OCI-LY7 (cell line): Measurements from ENCODE around the gene MT2A. TPM values are rescaled to one million over a fixed set of nuclear protein-coding genes. Genes with fewer than 3 reads are reported as not detected.

Source experiments
- BruUV-seq: library from RNA; stranded (reverse); fragments of 400-500 nt; replicated peaks from 2 replicates; lab custom pipeline; 2021; lab: Mats Ljungman, UMichigan
- CTCF ChIA-PET: fragments of 300-600 bp; sonication (Branson Sonifier 250); formaldehyde crosslinking; loops from one replicate; lab custom pipeline; 2022; ENCODE audit warnings: antibody characterized with exemption; ENCODE audit not compliant: unreplicated experiment; lab: Charles Lee
- POLR2A ChIA-PET: fragments of 300-600 bp; sonication (Branson Sonifier 250); formaldehyde crosslinking; loops from one replicate; lab custom pipeline; 2022; ENCODE audit warnings: antibody characterized with exemption; lab: Charles Lee
- DNase-seq: peaks from one replicate; pipeline ENCODE4 v3.0.0-alpha.2; 2015; ENCODE audit warnings: low spot score
- H2AFZ ChIP-seq: fragments of 200-600 bp; sonication (generic), shearing (Covaris generic); 2 replicates; pipeline ENCODE4 v1.6.1; 2014; ENCODE audit warnings: mild to moderate bottlenecking, antibody characterized with exemption, low read length, moderate library complexity
- H3K27ac ChIP-seq: fragments of 200-600 bp; sonication (generic); 2 replicates; pipeline ENCODE4 v1.5.1; 2014; ENCODE audit warnings: mixed run types, low read depth, mild to moderate bottlenecking, moderate library complexity, low read length, inconsistent platforms; ENCODE audit not compliant: poor library complexity, severe bottlenecking
- H3K36me3 ChIP-seq: fragments of 200-600 bp; sonication (generic); 2 replicates; pipeline ENCODE4 v1.6.1; 2014; ENCODE audit warnings: mild to moderate bottlenecking, antibody characterized with exemption, low read length, moderate library complexity, mixed read lengths; ENCODE audit not compliant: insufficient read depth
- H3K4me1 ChIP-seq: fragments of 200-600 bp; sonication (generic); 2 replicates; pipeline ENCODE4 v1.5.1; 2014; ENCODE audit warnings: mild to moderate bottlenecking, low read length; ENCODE audit not compliant: insufficient read depth, poor library complexity, severe bottlenecking
- H3K4me2 ChIP-seq: fragments of 200-600 bp; sonication (generic); 2 replicates; pipeline ENCODE4 v1.6.1; 2014; ENCODE audit warnings: mild to moderate bottlenecking, low read length
- H3K4me3 ChIP-seq: fragments of 200-600 bp; sonication (generic); 2 replicates; pipeline ENCODE4 v1.5.1; 2014; ENCODE audit warnings: mild to moderate bottlenecking, low read depth, low read length; ENCODE audit not compliant: poor library complexity, severe bottlenecking
- H3K79me2 ChIP-seq: fragments of 200-600 bp; sonication (generic); 2 replicates; pipeline ENCODE4 v1.6.1; 2016; ENCODE audit warnings: low read depth, mild to moderate bottlenecking, low read length, moderate library complexity, mixed read lengths; ENCODE audit not compliant: insufficient read depth
- H3K9me2 ChIP-seq: fragments of 200-600 bp; sonication (generic); 2 replicates; pipeline ENCODE4 v1.6.1; 2016; ENCODE audit warnings: mild to moderate bottlenecking, low read length, mixed read lengths; ENCODE audit not compliant: insufficient read depth
- H3K9me3 ChIP-seq: fragments of 200-600 bp; sonication (generic); 2 replicates; pipeline ENCODE4 v1.6.1; 2014; ENCODE audit warnings: mild to moderate bottlenecking, mixed run types, low read length, mixed read lengths
- H4K20me1 ChIP-seq: fragments of 200-600 bp; sonication (generic); 2 replicates; pipeline ENCODE4 v1.6.1; 2014; ENCODE audit warnings: mild to moderate bottlenecking, antibody characterized with exemption, low read length, moderate library complexity, mixed read lengths; ENCODE audit not compliant: insufficient read depth
- EZH2phosphoT487 ChIP-seq: fragments of 200-600 bp; sonication (generic); IDR thresholded peaks from 2 replicates; pipeline ENCODE4 v1.6.1; 2018; ENCODE audit warnings: low read depth, borderline replicate concordance, mild to moderate bottlenecking, mixed run types, antibody characterized with exemption, low read length, moderate library complexity, mixed read lengths
- intact Hi-C: fragments of 100-400 bp; cut with micrococcal nuclease; formaldehyde crosslinking; loops from one replicate; pipeline ENCODE4 v1.10.0; 2022; ENCODE audit not compliant: unreplicated experiment
- total RNA-seq, 2 experiments: library from RNA; depleted of rRNA in 1 of 2; stranded (reverse); fragments of >200 nt in 1 of 2; shearing (Covaris generic) in 1 of 2; gene quantifications; 2 replicates each; pipeline ENCODE4 v1.2.3, GENCODE V29; 2014 to 2022
- TF ChIP-seq, protein P1 (sequence below): fragments of 200-600 bp; sonication (generic); conservative IDR thresholded peaks from 2 replicates; pipeline ENCODE4 v1.5.1; 2014; ENCODE audit warnings: mild to moderate bottlenecking, antibody characterized with exemption, low read length, moderate library complexity, mixed read lengths

MT2A gene
- total RNA-seq, 2 experiments from 2014 or later: 9.3 to 27.2 TPM

DNA sequence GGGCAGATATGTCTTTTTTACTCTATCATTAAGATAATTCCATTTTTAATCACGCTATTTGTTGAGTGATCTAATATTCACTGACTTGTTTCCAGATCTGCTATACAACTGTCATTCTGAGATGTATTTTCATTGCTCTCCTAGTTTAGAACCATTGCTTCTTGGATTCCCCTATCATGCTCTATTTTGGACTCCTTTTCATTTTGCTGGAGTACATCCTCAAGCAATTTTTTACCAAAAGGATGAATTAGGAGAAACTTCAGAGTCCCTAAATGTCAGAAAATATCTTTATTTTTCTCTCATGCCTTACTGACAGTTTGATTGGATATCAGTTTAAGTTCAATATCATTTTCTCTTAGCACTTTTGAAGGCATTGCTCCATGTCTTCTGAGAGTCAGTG lies 33.8 kb upstream of the MT2A start:
- Histone ChIP-seq H3K79me2 (no peaks in the 10 kb centered on the region), H3K36me3 (no peaks in the 10 kb centered on the region), H3K4me1 (no peaks in the 10 kb centered on the region), H3K9me3 (no peaks in the 10 kb centered on the region; the same call in 1 of the 2 replicates), H3K27ac (no peak overlapping the region), H3K9me2 (no peaks in the 10 kb centered on the region), H2AFZ (no peak overlapping the region), H4K20me1 (no peaks in the 10 kb centered on the region), H3K4me2 (no peak overlapping the region), H3K4me3 (no peak overlapping the region)
- DNase-seq: no peak
- intact Hi-C loops: loop anchor here (5.0 kb wide), 2 partner anchors 218 to 278 kb away; no protein-coding TSS in a partner anchor
- BruUV-seq: no TSS peak
- ChIA-PET CTCF (no interaction called here), POLR2A (no interaction called here)
- TF ChIP-seq, protein P1, sequence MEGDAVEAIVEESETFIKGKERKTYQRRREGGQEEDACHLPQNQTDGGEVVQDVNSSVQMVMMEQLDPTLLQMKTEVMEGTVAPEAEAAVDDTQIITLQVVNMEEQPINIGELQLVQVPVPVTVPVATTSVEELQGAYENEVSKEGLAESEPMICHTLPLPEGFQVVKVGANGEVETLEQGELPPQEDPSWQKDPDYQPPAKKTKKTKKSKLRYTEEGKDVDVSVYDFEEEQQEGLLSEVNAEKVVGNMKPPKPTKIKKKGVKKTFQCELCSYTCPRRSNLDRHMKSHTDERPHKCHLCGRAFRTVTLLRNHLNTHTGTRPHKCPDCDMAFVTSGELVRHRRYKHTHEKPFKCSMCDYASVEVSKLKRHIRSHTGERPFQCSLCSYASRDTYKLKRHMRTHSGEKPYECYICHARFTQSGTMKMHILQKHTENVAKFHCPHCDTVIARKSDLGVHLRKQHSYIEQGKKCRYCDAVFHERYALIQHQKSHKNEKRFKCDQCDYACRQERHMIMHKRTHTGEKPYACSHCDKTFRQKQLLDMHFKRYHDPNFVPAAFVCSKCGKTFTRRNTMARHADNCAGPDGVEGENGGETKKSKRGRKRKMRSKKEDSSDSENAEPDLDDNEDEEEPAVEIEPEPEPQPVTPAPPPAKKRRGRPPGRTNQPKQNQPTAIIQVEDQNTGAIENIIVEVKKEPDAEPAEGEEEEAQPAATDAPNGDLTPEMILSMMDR: no peak
- no peak for TF ChIP-seq EZH2phosphoT487

DNA sequence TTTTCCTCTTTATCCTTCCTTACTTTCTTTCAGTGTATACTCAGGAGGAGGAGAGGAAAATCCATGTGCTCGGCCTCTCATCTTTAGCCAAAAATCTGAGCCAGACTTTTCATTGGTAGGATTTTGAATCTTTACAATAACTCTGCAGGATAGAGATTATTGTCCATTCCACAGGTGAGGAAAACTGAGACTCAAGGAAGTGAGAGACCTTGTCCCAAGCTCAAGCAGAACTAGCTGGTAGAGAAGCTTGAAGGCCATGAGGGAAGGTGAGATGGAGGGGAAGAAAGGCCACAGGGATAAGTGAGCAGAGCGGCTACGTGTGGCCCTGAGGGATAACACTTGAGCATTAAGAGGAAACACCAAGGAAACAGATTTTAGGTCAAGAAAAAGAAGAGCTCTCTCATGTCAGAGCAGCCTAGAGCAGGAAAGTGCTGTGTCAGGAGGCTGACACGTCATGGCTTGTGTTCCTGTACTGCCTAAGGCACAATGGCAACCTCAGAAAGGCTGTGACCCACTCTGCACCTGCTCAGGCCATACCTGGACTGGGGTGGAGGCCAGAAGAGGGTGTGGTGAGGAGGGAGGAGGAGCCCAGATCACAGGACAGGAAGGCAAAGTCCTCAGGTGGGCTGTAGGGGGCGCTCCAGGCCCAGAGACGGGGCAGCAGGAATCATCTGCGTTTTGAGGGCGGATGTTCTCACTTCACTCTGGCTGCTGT lies 31.6 kb upstream of the MT2A start:
- no peaks in the 10 kb centered on the region for H3K79me2 ChIP-seq
- H3K36me3 ChIP-seq: no peaks in the 10 kb centered on the region
- H3K27ac ChIP-seq: no peak overlapping the region
- no peaks in the 10 kb centered on the region for H3K4me1 ChIP-seq
- POLR2A ChIA-PET: interaction anchor here (1.0 kb wide), 1 partner anchor 123 kb away, joined by 3 read pairs; no protein-coding TSS in a partner anchor
- intact Hi-C loops: loop anchor here (1.0 to 5.0 kb wide), 4 partner anchors 24 to 276 kb away; no protein-coding TSS in a partner anchor
- CTCF ChIA-PET: interaction anchor here (0.7 to 1.4 kb wide), 3 partner anchors 19 to 126 kb away, joined by 3 to 8 read pairs (median 3); no protein-coding TSS in a partner anchor
- peak; percentile 78 for DNase-seq
- H3K9me3 ChIP-seq: no peaks in the 10 kb centered on the region; the same call in 1 of the 2 replicates
- TF ChIP-seq EZH2phosphoT487: no peak
- TF ChIP-seq, protein P1: peak; percentile 92
- peak overlapping the region; percentile 35; the same call in 1 of the 2 replicates for H2AFZ ChIP-seq
- no peak overlapping the region for H3K4me2 ChIP-seq
- no peaks in the 10 kb centered on the region for H3K9me2 ChIP-seq
- H4K20me1 ChIP-seq: no peaks in the 10 kb centered on the region
- no TSS peak for BruUV-seq
- H3K4me3 ChIP-seq: no peak overlapping the region

DNA sequence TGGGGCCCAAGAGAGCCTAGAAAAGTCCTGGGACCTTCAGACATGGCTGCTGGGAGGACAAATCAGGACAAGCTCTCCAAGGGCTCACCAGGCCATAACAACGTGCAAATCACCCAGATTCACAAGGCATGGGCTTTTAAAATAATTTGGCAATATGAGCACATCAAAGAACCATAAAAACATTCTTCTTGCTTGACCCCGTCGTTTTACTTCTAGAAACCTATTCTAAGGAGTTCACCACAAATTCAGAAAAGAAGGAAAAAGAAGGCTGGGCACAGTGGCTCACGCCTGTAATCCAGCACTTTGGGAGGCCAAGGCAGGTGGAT lies 31.1 kb upstream of the MT2A start:
- no peaks in the 10 kb centered on the region for H4K20me1 ChIP-seq
- no TSS peak for BruUV-seq
- H3K4me2 ChIP-seq: no peak overlapping the region
- TF ChIP-seq, protein P1: peak; percentile 34; the same call in 1 of the 2 replicates
- no peak for TF ChIP-seq EZH2phosphoT487
- H2AFZ ChIP-seq: peak overlapping the region; percentile 35; the same call in 1 of the 2 replicates
- no peak overlapping the region for H3K4me3 ChIP-seq
- ChIA-PET POLR2A (interaction anchor here (1.0 kb wide), 1 partner anchor 123 kb away, joined by 3 read pairs; no protein-coding TSS in a partner anchor), CTCF (interaction anchor here (1.2 to 1.4 kb wide), 2 partner anchors 71 to 125 kb away, joined by 3 to 8 read pairs; no protein-coding TSS in a partner anchor)
- H3K36me3 ChIP-seq: no peaks in the 10 kb centered on the region
- H3K9me2 ChIP-seq: no peaks in the 10 kb centered on the region
- H3K4me1 ChIP-seq: no peaks in the 10 kb centered on the region
- DNase-seq: no peak
- H3K79me2 ChIP-seq: no peaks in the 10 kb centered on the region
- intact Hi-C loops: loop anchor here (1.0 to 5.0 kb wide), 4 partner anchors 23 to 275 kb away; no protein-coding TSS in a partner anchor
- H3K9me3 ChIP-seq: no peaks in the 10 kb centered on the region; the same call in 1 of the 2 replicates
- no peak overlapping the region for H3K27ac ChIP-seq
